ENCODE data around the gene BMPR2.
A peak's percentile ranks its signal among the peaks of the same experiment; 100 is the strongest.
"Not testable (repeated sequence)": the region's sequence is repeated elsewhere in the genome, so short reads cannot be mapped to it uniquely, and the experiment has no call there.

Gene BMPR2

DNA sequence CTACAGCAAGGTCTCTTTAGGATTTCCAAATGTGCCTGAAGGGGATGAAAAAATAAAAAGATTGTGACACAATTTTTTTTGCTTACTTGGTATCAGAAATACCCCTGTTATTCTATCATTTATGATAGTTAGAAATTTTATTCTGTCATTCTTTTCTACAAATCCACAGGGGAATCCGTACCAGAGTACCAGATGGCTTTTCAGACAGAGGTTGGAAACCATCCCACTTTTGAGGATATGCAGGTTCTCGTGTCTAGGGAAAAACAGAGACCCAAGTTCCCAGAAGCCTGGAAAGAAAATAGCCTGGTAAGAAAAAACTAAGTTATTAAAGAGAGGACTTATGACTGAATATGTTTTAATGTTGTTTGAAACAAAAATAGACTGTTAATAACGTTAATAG lies 166.0 kb downstream of the BMPR2 start:
- no peak for DNase-seq

DNA sequence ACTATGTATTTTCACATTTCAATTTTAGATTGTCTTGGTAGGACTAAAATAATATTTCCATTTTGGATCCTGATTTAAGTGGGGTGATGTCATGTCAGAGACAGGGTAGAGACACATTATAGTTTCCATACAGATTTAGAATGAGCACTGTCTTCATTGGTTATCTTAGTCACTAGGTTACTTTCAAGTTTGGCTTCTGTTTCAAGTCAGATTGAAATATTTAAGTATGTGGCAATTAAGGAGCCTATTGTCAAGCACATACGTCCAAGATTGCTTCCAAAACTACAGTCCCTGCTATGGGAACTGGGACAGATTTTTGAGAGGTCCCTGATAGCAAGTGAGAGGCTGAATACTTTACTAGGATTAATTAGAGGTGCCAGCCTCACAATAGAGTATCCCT lies 169.4 kb downstream of the BMPR2 start:
- DNase-seq = no peak

DNA sequence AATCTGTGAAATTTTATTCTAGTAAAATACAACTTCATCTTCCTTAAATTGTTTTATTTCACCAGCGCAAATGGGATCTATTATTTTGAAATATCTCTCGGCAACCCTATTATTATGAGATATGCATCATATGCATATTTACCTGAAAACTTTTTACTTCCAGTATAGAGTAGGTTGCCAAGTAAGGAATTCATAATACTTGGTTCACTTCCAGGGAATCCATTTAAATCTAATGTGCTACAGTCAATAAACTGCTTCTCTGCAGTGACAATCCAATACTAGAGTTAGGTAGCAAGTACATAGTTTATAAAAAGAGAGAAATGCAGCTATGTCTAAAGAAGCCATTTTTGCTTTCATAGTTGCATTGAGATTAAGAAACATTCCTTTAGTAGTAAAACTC lies 169.8 kb downstream of the BMPR2 start:
- DNase-seq = no peak

DNA sequence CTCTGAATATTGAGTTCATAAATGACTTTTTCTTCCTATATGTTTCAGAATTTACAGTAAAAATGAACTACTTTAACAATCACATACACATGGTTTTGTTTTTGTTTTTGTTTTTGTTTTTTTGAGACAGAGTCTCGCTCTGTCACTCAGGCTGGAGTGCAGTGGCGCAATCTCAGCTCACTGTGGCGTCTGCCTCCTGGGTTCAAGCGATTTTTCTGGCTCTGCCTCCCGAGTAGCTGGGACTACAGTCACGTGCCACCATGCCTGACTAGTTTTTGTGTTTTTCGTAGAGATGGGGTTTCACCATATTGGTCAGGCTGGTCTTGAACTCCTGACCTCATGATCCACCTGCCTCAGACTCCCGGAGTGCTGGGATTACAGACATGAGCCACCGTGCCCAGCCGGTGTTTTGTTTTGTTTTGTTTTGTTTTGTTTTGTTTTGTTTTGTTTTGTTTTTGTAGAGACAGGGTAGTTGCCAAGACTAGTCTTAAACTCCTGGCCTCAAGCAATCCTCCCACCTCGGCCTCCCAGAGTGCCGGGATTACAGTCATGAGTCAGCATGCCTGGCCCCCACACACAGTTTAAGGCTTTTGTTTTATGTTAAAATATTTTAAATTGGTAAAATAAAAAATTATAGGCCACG lies 170.5 kb downstream of the BMPR2 start:
- DNase-seq = not testable (repeated sequence)

DNA sequence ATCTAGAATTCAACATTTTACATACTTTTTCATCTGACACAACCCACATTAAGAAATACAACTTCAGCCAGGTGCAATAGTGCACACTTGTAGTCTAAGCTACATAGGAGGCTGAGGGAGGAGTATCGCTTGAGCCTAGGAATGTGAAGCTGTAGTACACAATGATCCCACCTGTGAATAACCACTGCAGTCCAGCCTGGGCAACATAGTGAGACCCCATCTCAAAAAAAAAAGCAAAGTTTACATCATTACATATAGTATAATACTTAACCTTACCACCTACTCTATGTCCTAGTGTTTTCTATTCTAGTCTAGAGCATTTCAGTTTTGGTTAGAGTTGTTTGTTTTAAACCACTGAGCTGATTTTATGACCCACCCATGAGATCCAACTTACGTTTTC lies 172.1 kb downstream of the BMPR2 start:
- DNase-seq = no peak

DNA sequence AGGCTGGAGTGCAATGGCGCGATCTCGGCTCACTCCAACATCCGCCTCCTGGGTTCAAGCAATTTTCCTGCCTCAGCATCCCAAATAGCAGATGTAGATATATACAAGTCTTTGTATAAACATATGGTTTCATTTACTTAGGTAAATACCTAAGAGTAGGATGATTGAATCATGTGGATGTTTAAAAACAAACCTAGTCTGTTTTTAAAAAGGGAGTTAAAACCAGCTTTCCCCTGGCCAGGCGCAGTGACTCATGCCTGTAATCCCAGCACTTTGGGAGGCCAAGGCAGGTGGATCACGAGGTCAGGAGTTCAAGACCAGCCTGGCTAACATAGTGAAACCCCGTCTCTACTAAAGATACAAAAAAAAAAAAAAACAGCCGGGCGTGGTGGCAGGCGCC lies 174.9 kb downstream of the BMPR2 start:
- DNase-seq = not testable (repeated sequence)

DNA sequence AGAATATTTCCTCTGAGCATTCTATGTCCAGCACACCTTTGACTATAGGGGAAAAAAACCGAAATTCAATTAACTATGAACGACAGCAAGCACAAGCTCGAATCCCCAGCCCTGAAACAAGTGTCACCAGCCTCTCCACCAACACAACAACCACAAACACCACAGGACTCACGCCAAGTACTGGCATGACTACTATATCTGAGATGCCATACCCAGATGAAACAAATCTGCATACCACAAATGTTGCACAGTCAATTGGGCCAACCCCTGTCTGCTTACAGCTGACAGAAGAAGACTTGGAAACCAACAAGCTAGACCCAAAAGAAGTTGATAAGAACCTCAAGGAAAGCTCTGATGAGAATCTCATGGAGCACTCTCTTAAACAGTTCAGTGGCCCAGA lies 179.2 kb downstream of the BMPR2 start:
- no peak for DNase-seq

DNA sequence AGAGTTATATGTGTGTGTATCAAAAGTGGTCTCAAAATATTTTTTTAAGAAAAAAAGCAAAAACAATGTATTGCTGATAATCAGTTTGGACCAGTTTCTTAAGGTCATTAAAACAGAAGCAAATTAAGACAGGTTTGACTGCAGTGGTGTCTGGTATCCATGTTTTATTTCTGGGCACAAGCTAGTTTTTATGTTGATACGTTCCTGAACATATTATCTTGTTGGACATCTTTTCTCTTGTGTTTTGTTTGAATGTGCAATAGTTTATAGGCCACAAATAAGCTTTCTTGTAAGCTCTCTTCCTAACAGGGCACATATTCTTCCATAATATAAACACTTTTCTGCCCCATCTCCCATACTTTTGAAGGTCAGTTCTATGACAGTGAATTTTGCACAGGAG lies 184.1 kb downstream of the BMPR2 start:
- DNase-seq = no peak

DNA sequence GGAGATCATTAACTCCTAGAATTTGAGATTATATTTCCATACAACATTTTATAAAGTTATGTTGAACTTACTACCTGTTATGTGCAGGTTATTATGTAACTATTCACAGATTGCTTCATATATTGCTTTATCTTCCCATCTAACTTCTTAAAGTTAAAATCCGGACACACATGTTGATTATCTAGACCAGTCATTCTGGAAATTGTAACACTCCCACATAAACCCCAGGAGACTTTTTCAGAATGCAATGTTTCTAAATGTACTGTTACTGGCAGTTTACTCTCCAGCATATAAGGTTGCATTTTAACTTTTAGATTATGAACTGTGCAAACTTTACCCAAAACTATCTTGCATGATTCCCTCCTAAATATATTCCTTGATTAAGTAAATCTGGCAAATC lies 188.1 kb downstream of the BMPR2 start:
- DNase-seq = no peak

DNA sequence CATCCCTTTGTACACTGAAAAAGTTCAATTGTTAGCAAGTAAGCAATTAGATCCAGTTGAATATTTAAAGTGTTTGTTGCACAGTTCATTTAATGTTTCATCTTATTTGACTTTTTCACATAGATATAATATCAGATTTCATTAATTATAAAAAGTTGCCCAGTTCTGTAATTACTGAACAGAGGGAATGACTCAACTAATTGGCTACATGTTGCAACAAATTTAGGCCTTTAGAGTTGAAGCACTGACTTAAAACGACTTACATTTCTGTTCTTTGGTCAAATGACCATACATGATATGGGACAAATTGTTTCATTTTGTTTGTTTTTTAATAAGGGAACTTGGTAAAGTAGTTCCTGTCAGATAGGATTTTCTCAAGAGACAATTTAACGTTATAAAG lies 190.2 kb downstream of the BMPR2 start:
- DNase-seq = no peak

DNA sequence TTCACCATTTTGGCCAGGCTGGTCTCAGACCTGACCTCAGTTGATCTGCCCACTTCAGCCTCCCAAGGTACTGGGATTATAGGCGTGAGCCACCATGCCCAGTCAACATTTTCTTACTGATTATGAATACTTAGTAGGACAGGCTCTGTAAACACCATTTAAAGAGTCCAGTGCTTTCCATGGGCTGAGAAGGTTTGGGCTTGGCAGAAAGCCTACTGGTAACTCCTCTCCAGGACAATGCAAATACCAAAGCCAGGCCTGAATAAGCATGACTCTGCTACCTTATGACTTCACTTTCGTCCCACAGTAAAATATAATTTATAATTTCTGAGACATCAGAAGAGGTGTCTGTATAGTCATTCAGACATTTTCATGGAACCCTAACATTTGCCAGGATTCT lies 198.4 kb downstream of the BMPR2 start:
- DNase-seq = no peak

DNA sequence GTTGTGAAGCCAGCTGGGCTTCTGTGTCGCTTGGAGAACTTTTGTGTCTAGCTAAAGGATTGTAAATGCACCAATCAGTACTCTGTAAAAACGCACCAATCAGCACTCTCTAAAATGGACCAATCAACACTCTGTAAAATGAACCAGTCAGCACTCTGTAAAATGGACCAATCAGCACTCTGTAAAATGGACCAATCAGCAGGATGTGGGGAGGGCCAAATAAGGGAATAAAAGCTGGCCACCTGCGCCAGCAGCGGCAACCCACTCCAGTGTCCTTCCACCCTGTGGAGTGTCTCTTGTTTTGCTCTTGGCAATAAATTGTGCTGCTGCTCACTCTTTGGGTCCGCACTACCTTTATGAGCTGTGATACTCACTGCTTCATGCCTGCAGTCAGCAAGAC lies 199.1 kb downstream of the BMPR2 start:
- not testable (repeated sequence) for DNase-seq

DNA sequence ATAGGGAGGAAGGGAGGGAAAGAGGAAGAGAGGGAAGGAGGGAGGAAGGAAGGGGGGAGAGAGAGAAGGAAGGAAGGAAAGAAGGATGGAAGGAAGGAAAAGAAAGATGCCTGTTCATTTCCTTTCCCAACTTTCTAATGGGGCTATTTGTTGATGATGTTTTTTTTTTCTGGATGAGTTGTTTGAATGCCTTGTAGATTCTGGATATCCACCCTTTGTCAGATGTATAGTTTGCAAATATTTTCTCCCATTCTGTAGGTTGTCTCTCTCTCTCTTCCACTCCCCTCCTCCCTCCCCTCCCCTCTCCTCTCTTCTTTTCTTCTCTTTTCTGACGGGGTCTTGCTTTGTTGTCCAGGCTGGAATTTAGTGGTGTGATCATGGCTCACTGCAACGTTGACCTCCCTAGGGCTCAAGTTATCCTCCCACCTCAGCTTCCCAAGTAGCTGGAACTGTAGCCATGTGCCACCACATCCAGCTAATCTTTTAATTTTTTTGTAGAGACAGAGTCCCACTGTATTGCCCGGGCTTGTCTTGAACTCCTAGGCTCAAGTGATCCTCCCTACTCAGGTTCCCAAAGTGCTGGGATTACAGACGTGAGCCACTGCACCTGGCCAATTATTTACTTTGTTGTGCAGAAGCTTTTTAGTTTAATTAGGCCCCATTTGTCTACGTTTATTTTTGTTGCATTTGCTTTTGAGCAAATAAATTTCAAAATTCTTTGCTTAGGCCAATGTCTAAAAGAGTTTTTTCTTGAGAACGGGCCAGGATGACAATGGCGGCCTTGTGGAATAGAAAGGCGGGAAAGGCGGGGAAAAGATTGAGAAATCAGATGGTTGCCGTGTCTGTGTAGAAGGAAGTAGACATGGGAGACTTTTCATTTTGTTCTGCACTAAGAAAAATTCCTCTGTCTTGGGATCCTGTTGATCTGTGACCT lies 201.4 kb downstream of the BMPR2 start:
- no peak for DNase-seq

DNA sequence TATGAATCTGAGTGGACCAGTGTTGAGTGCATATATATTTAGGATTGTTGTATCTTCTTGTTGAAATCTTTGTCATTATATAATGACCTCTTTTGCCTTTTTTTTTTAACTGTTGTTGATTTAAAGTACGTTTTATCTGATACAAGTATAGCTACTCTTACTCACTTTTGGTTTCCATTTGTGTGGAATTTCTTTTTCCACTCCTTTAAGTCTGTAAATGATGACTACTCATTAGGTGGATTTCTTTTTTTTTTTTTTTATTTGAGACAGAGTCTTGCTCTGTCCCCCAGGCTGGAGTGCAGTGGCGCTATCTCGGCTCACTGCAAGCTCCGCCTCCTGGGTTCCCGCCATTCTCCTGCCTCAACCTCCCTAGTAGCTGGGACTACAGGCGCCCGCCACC lies 206.7 kb downstream of the BMPR2 start:
- not testable (repeated sequence) for DNase-seq

DNA sequence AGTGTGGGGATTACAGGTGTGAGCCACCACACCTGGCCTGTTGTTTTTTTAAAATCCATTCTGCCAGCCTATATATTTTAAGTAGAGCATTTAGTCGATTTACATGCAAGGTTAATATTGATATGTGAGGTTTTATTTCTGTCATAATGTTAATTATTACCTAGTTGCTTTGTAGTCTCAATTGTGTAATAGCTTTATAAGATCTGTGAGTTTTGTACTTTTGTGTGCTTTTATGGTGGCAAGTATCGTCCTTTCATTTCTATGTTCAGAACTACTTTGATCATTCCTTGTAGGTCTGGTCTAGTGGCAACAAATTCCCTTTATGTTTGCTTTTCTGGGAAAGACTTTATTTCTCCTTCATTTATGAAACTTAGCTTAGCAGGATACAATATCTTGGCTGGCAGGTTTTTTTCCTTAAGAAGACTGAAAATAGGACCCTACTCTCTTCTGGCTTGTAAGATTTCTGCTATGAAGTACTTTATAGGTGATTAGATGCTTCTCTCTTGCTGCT lies 207.6 kb downstream of the BMPR2 start:
- DNase-seq = no peak

DNA sequence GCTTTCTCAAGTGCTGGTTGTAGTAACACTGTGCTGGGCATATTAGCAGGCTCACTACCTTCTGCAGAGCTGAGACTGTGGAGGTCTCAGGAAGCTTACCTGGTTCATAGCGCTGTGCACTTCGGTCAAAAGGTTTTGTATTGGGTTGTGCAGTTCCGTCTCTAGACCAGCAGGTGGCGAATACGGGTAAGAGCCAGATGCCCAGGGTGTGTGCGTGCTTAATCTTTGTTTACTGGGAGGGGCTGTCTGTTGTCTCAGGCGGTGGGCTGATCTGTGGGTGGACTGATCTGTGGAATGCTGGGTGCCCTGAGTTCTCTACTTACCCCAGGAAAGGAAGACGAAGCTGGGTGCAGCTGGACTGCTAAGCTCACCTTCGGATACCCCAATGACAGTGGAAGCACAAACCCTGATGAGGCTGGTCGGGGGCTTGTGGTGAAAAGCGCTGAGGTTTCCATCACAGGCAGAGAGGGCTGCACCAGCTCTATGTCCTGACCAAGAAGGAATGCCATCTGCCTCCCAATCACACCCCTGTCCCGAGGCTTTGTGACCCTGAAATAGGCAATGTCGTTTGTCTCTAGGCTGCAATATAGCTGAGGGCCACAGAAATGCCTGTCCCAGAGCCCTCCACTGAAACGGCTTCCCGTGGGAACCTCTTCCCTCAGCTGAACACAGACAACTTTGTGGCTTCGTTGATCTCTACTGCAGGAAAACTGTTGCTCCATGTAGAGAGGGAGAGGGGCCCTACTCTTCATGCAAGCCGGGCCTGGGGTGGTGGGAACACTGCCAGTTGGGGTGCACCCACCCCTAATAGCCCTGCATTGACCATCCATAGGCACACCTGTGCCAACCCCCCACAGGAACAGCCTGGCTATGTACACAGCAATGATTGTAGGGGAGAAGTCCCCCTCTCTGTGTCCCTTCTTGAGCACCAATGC lies 212.8 kb downstream of the BMPR2 start:
- DNase-seq = peak; percentile 56

DNA sequence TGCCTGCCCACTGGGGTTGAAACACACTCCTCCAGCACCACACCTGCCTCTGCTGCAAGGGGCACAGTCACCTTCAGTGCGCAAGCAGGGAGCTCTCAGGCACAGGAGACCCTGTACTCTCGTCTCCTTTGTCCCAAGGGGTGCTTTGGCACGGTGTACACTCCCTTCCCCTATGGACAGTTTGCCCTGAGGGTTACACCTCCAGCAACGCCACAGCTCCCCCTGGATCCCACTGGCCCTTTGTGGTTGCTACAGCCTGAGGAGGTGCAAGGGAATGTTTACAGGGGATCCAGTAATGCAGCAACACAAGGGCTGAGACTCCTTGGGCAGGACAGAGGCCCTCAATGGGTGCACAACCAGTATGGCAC lies 213.4 kb downstream of the BMPR2 start:
- no peak for DNase-seq

DNA sequence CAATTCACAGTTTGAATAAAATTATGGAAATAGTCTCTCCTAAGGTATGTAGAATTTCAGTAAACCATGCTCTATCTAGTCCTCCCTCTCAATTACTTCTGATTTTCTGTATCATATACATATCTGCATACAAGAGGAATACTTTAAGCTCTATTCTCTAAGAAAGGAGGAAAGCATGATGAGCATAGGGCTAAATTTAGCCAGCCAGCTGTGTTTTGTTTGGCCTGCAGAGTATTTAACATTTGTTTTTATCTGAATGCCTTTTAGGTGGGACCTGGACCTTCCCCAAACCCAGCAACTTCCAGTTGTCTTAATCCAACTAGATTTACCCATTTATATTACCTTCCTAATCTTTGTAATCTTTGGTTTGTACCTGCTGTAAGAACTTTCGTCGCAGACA lies 216.4 kb downstream of the BMPR2 start:
- DNase-seq = no peak

DNA sequence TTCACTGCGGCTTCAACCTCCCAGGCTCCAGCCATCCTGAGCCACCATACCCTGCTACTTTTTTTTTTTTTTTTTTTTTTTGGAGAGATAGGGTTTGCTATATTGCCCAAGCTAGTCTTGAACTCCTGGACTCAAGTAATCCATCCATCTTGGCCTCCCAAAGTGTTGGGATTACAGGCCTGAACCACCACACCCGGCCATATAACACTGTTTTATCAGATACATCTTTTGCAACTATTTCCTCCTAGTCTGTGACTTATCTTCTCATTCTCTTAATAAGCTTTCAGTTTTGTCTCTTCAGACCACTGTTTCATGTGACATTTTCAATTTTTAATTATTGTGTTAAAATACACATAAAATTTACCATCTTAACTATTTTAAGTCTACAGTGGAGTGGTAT lies 223.0 kb downstream of the BMPR2 start:
- no peak for DNase-seq

DNA sequence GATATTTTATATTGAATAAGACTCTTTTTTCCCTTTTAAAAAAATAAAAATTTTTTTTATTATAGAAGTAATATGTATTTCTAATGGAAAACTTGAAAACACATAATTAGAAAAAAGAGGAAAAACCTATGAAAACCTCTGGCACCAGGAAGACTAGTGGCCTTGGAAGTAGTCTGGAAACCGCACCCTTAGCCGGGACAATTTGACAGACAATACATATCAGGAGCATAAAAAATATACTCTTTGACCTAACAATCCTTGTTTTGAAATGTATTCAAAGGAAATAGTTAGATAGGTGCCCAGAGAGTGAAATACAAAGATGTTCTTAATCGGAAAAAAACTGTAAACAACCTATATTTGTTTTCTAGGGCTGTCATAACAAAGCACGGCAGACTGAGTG lies 223.8 kb downstream of the BMPR2 start:
- no peak for DNase-seq

DNA sequence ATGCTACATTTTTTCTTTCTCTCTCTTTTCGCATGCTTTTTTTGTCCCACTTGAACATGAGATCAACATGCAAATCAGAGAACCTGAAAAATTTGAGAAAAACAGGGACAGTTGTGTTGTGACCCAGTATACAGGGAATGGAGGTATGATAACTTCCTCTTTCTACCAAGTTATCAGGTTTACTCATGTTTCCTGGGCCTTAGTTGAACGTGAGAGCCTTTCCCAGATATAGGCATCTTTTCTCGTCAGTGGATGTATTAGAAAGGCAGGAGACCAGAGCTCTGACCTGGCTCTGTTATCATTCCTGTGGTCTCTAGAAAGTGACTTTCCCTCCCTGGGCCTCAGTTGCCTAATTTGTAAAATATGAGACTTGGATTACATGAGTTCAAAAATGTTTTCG lies 228.6 kb downstream of the BMPR2 start:
- DNase-seq = no peak

DNA sequence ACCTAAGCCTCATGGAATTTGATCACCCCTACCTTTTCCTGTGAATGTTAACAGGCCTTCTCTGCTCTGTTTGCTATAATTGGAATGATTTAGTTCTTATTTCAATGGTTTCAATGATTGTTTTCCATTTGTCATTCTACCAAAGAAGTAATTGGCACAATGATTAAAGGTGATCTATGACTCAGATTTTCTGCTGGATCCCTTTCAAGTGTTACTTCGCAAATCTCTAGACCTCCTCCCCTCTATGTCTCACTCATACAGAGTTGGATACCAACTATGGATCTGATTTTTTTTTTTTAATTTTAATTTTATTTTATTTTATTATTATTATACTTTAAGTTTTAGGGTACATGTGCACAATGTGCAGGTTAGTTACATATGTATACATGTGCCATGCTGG lies 229.0 kb downstream of the BMPR2 start:
- no peak for DNase-seq

DNA sequence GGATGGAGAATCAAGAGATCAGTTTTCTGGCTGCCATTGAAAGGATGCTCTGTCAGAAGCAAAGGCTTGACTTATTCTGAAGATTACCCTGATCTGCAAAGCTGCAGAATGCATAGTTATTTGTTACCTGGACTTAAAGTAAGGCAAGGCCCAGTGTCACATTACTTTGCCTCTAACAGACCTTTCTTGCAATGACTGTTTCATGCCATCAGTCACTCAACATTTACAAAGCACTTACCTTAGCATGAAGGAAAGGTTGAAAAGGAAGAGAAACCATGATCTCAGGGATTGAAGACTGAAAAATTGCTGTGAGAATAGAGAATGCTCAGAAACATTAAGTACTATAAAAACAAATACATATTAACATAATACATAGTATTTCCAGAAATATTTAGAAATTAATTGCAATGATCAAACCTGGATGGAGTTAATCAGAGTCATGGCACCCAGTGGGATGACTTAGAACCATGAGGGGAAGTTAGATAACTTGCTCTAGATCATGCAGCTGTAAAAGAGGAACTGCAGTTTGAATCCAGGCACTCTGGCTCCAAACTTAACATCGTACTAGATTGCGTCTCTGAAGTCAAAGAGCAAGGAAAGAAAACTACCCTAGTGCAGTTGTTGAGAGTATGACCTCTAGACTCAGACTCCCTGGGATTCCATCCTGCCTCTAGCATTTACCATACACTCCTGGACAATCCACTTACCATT lies 232.2 kb downstream of the BMPR2 start:
- DNase-seq = no peak
